Germinal center (tissue), 1 donor: ENCODE measurements around the gene COX17.
"Not testable (repeated sequence)": the region's sequence is repeated elsewhere in the genome, so short reads cannot be mapped to it uniquely, and the experiment has no call there.

Experiments
- DNase-seq: peaks from one replicate; pipeline ENCODE4 v3.0.0; 2012; ENCODE audit warnings: mixed read lengths, low spot score

The COX17 gene, protein sequence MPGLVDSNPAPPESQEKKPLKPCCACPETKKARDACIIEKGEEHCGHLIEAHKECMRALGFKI

DNA sequence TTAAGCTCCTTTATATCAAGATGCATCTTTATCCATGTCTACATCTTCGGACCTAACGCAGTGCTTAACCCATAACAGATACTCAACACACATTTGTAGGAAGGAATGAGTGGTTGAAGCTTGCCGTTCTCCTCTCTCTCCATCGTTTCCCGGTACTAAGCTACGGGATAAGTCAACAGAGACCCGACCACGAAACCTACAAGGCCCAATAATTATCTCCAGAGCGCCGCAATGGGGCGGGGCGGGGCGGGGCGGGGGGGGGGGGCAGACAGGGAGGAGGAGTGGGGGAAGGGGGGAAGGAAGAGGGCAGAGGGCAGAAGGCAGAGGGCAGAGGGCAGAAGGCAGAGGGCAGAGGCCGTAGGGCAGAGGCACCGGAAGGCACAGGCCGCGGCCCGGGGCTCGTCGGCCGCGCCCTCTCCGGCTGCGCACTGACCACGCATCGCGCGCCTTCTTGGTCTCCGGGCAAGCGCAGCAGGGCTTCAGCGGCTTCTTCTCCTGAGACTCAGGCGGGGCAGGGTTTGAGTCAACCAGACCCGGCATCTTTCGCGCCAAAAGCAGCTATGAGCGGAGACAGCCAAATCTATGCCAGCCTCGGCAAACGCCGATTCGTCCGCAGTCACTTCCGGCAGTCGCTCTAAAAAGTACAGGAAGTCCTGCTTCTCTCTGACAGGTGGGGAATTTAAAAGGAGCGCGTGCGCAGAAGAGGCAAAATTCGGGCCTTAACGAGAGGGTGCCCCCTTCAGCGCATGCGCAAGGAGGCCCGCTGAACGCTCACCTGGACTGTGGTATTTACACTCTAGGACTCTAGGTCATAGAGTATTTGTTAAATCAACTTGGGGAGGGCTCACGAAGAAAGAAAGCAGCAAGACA, at the start of gene COX17:
Gene COX17 (minus strand): TSS at position 636 of the 870 bp plus-strand sequence. CDS start 96 bp downstream, at position 540.
- DNase-seq: peak; percentile 97

DNA sequence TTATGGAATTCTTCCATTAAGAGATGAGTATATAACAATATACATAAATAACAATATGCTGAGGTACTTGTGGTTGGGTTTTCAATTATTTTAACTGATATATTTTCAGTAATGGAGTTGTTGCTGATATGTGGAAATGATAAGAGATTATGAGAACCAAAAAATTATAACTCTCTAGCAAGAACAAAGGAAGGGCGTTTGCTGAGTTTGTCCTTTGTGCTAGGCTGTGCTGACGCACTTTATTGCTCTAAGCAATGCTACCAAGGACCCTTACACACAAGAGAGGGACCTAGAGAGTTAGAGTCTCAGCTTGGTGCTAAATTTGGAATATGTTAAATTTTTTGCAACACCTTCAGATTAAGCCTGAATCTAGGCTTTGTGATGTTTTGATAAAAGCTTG, 49.7 kb upstream of the COX17 start:
- no peak for DNase-seq

DNA sequence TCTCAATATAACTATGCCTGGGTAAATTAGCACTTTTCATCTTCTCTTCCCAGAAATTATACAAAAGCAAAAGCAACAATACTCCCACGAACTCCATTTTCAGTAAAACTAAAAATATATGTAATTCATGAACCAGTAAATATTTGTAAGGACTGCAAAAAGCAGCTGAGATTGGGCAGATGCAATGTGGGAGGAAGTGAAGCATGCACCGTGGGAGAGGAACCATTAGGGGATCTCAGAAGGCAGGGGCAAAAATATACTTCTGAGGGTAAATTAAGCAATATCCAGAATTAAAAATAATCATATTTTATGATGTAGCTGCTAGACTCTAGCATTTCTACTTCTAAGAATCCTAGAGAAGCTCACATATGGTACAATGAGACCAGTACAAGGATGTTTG, 45.8 kb upstream of the COX17 start:
- DNase-seq: no peak

DNA sequence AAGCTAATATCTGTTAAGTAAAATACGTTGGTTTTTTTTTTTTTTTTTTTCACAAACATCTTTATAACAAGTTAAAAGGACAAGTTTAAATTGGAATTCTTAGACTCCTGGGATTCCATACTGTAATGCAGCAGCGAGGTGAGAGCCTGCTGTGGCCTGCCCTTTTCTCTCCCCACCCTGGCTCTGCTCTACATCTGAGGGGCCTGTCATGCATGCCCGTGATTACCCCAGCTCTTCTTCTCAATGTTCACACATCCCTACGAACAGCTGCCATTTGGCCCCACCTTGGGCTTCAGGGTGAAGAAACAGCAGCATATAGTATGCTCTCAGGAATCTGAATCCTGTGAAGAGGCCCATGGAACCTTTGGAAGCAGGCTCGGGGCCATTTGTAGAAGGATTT, 40.3 kb upstream of the COX17 start:
- DNase-seq: no peak

DNA sequence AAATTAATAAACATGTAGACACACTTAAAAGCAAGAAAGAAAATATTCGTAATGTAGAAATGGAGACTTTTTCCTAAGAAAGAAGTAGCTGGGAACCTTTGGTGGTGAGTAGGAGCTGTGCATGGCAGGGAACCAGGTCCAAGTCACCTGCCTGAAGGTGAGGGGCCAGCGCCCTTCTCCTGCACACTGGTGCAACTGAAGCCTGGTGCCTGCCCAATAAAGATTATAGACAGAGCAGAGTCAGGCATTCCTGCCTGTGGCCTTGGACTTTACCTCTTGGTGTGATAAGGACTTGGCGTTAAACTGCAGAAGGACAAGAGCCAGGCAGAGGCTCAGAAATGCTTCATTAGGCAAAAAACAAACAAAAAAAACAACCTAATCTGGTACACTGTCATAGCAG, 39.8 kb upstream of the COX17 start:
- DNase-seq: no peak

DNA sequence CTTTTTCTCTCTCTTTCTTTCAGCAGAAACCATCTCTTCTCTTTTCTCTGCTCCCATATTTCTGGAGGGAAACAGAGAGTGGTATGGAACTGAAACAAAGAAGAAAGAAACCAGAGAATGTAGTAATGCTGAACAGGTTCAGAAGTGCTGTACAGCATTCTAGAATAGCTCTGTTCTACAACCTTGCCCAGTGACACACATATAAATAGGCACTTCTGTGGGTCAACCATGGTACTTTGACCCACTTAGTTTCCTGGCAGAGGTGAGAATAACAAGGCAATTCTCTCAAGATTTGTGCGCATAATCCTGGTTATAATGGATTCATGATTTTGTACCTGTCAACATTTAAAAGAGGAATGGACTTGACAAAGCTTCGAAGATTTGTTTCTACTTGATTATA, 37.9 kb upstream of the COX17 start:
- no peak for DNase-seq

DNA sequence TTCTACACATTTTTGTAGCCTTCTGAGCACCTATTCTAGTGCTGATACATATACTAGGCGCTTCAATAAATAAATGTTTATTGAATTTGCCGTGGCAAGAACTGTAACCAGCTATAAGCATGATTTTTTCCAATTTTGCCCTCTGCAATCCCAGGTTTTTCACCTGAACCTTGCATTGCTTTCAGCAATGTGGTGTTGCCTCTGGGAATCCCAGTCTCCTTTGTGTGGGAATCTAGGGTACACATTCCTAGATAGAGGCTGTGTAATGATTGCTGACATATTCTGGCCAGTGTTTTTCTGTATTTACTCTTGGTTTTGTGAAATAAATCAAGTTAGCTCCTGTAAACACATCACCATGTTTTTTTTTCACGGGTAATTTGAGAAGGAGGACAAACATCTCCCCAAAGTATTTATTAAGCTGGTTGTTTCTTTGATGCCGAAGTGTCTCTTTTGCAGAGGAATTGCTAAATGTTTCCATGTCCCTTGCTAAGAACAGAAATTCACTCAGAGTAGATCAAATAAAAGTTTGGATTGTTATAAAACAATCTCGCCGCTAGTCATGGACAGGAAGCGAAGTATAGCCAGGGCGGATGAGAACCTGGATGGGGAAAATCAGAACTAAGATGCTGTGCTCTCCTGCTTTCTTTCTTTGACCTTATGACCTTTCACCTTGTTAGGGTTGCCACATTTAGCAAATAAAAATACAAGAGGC, 26.8 kb upstream of the COX17 start:
- no peak for DNase-seq

DNA sequence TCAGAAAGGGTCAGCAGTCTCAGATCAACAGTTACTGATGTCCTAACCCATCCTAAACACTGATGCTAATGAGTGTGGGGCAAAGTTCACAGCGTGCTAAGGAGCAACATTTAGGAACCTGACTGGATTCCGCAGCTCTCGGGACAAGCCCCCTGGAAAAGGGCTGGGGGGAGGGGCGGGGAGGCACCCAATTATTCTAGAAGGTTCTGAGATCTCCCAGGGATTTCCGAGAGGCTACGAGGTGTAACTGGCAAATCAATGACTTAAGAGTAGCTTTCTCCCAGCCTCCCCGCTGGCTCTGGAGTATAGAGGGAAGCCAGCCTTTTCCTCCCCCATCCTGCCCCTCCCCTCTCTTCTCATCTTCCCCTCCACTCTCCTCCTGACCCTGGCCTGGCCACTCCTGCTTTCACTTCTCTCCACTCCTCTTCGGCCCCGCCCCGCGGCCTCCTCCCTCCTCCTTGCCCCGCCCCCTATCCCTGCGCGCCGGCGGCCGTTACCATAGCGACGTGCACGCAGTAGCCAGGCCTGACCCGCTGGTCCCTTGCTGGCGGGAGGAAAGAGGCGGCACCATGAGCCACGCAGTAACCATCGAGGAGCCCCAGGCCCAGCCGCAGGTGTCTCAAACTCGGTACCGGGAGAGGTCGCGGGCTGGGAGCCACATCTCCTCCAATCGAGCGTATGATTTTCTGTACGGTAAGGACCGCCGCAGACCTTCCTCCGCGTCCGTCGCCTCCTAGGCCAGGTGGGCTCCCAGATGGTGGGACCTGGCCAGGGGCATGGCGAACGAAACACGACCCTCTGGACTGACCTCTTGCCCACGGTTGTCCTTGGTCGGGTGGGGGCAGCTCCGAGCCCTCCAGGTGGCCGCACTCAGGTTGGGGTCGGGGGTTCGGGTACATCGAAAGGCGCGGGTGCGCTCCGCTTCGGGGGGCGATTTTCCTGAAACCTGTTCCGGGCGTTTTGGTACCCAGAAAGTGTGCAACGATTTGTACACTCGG, 25.6 kb upstream of the COX17 start, which contains the start of gene CFAP91:
Gene CFAP91 (plus strand): TSS at position 493 of the 998 bp plus-strand sequence. CDS start 77 bp downstream, at position 570.
- peak; percentile 92 for DNase-seq

DNA sequence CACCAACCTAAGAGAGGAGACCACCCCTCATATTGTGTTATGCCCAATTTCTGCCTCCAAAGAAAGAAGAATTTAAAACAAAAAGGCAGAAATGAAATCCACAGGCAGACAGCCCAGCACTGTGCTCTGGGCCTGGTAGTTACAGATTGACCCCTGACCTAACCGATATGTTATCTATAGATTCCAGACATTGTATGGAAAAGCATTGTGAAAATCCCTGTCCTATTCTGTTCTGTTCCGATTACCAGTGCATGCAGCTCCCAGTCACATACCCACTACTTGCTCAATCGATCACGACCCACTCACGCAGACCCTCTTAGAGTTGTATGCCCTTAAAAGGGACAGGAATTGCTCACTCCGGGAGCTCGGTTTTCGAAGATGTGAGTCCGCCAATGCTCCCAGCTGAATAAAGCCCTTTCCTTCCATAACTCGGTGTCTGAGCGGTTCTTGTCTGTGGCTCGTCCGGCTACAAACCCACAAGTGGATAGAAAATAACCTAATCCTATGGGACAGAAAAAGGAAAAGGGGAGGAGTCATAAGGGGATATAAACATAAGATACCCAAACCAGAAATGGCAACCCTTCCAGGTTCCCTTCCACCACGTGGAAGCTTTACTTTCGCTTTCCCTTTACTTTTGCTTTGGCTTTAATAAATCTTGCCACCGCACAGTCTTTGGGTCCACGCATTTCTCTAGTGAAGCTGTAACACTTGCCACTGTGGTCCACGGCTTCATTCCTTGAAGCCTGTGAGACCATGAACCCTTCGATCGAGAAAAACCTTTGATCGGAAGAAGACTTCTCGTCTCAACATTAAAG, 23.9 kb upstream of the COX17 start:
- no peak for DNase-seq

DNA sequence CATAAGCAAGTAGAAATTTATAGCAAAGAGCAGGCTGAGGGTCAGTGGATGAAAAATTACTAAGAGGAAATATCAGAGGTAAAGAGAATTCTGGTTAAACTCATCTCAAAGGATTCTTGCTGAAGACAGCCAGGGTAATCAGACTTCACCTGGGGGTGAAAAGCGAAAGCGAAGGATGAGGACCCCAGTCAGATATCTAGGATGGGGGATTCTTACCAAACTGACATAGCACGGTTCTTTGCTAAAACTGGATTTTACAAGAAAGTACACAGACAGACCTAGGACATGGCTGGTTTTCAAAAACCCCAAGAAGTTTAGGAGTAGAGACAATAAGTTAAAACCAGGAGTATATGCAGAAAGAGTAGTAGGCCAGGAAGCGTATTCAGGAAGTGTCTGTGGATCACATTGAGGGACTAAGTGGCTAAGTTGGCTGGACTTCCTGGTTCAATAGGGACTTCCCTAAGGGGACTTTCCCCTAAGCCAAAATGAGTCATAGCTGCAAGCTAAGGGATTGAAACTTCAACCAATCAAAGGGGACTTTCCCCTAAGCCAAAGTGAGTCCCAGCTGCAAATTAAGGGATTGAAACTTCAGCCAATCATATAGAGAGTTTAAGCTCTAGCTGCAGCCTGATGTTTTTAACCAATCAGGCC, 23.2 kb upstream of the COX17 start:
- DNase-seq: no peak

DNA sequence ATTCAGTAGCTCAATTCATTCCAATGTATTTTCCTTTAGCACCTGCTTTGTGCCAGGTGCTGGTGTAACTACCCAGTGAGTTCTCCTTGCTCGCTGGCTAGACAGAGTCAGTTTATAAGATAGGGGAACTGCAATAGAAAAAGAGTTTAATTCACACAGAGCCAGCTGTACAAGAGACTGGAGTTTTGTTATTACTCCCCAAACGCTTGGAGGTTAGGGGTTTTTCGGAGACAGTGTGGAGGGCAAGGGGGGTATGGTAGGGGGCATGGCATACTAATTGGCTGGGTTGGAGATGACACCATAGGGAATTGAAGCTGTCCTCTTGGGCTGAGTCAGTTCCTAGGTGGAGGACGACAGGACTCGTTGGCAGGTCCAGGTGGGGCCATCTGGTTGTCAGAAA, 20.2 kb upstream of the COX17 start:
- DNase-seq: no peak

DNA sequence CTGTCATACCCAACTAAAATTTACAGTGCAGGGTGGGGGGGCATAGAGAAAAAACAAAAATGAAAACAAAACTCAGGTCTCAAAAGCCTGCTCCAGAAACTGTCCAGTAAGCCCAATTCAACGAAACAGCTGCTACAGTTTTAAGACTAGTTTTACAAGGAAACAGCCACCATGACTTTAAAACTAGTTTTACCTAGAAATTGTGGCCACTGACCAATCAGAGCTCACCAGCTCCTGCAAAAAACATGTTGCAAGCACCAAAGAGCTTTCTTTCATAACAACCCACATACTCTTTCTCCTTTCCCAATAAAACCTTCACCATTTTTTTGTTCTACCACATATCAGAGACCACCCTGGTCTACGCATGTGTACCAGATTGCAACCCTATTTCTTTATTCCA, 18.3 kb upstream of the COX17 start:
- DNase-seq: no peak

DNA sequence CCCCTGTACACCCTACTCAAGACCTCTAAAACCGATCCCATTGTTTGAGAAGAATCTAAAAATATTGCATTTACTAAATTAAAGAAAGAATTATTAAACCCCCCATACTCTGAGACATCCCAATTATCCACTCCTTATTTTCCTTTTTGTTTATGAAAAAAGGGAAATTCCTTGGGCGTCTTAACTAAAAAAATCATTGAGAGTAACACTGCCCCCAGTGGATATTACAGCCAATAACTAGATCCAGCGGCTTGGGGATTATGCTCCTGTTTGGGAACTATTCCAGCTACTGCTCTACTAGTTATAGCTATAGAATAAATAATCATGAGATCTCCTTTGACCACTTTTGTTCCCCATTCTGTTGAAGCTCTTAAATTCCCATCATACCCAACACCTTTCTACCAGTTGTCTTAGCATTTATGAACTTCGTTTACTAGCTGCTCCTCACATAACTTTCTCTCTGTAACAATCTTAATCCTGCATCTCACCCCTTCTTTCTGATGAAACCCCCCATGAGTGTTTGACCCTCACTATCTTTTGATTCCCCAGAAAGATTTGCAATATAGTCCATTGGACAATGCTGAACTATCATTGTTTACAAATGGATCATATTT, 12.9 kb upstream of the COX17 start:
- DNase-seq: peak; percentile 10

DNA sequence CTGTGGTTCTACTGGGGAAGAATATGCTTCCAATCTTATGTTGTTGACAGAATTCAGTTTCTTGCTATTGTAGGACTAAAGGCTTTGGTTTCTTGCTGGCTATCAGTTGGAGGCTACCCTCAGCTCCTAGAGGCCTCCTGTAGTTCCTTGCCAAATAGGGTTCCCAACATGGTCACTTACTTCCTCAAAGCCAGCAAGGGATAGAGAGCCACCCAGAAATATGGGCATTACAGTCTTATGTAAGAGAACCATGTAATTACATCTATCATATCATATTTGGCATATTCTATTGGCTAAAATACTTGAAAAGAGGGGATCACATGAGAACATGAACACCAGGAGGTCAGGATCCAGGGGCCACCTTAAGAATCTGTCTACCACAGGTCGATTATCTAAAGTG, 6.2 kb upstream of the COX17 start:
- no peak for DNase-seq

DNA sequence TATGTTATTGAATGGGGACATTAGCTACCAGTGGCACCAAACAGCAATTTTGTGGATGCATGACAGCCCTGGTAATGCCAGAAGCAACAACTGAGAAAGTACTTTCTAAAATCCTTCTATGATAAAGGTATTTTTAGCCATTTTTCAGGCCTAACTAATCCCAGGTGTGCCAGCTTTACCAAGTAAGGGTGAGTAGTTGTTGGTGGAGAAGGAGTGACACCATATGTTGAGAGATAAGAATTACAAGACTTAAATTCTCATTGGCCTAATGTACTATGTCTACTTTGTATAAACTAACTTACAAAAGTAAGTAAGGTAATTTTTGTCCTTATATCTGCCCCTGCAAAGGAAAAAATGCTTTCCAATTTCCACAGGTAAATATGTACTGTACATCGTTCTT, 4.1 kb upstream of the COX17 start:
- DNase-seq: peak; percentile 33

DNA sequence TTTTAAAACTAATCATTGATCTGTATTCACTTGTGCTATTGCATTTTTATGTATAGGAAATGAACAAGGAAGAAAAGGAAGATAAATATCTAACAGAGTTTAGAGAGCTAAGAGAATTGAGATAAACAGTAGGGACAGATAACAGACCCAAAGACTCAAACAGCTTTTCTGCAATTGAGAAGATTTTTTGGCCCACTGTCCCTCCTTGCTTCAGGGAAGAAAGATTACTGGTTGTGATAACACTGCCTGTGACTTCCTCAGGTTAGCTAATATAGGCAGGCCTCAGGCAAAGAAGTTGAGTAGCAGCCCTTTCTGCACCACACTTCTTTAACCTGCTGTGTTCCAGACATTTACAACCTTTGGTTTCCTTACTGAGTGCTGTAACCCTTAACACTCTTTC, 2.7 kb upstream of the COX17 start:
- no peak for DNase-seq

DNA sequence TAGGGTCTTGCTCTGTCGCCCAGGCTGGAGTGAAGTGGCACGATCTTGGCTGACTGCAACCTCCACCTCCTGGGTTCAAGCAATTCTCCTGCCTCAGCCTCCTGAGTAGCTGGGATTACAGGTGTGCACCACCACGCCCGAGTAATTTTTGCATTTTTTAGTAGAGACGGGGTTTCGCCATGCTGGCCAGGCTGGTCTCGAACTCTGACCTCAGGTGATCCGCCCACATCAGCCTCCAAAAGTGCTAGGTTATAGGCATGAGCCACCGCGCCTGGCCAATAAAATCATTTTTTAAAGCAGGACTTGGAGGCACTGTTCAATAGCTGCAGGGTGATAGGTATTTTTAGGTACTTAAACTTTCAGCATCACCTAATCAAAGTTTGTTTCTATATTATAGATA, 1.0 kb upstream of the COX17 start:
- DNase-seq: not testable (repeated sequence)

DNA sequence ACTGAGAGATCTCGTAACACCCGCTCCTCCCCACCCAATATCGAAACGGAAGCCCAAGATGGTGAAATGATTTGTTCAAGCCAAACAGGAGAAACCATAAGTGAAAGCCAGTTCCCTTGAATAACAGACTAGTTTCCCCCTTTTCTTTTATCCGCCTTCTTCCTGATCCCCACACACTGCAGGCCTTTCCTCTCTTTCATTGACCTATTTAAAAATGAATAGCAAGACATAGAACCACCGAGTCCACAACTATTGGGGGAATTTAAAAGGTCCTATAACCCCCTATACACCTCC, 382 bp upstream of the COX17 start:
- DNase-seq: no peak

DNA sequence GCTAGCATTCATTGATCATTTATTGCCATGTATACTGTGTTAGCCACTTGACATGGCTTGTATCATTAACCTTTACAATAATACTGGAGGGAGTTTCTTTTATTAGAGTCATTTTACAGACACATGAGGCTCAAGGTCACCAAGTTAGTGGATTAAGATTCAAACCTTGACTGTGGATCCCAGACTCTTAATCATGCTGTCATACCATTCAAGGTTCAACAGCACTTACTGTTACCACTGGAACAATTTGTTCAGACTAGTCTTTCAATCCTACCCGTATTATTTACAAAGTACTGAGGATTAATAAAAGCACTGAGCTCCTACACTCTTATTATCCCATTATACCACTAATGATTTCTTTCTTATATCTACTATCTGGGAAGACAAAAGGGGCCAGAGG, 1.2 kb downstream of the COX17 start:
- DNase-seq: no peak

DNA sequence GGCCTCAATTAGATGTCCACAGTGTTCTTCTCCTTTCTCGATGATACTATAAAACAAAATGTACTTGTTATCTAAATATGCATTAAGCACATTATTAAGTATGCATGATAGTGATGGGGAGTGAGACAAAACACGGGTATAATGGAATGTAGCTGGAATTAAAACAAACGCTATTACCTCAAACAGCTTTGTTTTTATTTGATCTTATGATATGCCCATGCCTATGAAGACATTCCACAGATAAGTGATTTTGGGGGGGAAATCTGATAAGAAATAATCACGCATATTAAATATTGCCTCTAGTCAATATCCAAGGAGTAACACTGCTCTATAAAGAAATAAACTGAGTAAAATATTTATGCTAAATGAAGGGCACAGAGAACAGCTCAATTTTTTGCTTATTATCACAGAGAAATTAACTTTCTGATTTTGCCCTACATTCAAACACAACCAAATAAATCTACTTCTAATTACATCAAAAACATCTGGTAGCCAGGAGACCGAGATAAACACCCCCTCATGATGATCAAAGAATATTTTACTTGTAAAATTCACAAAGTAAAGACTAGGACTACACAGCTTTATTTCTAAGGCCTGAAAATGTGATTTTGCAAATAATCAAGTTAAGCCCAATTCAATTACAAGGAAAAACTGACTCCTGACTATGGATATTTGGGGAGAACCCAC, 1.9 kb downstream of the COX17 start:
- DNase-seq: no peak
